NCI-H460 (cell line): ENCODE data around the gene COQ8A. TPM values are rescaled to one million over a fixed set of nuclear protein-coding genes. Genes with fewer than 3 reads are reported as not detected.

ENCODE experiments used
- DNase-seq: peaks from one replicate; pipeline ENCODE4 v3.0.0-alpha.2; 2016; ENCODE audit warnings: low read depth; ENCODE audit errors: extremely low read depth
- polyA plus RNA-seq: library from polyadenylated mRNA; depleted of rRNA; stranded (reverse); fragments of >200 nt; gene quantifications from 2 replicates; pipeline ENCODE4 v1.2.3, GENCODE V29; 2014; cell fraction: nucleus; rRNA removed
- total RNA-seq: library from RNA; depleted of rRNA; stranded (reverse); fragments of >200 nt; shearing (Covaris generic); gene quantifications from 2 replicates; pipeline ENCODE4 v1.2.3, GENCODE V29; 2014; rRNA removed

Gene COQ8A
- 24.7 and 29.0 TPM in 2 replicates for total RNA-seq
- polyA plus RNA-seq = 33.0 and 39.4 TPM in 2 replicates

GRCh38 chr1:226940029-226940805 is at the start of gene COQ8A:
Gene COQ8A, plus strand, starts transcription at chr1:226940294. Its CDS starts 21,092 bp downstream, at chr1:226961386.
- peak; percentile 100 for DNase-seq

- no peak for DNase-seq
Observed at GRCh38 chr1:226890331-226891108, 49.6 kb upstream of the COQ8A start.

- no peak for DNase-seq
Observed at GRCh38 chr1:226891346-226891745, 48.7 kb upstream of the COQ8A start.

DNA sequence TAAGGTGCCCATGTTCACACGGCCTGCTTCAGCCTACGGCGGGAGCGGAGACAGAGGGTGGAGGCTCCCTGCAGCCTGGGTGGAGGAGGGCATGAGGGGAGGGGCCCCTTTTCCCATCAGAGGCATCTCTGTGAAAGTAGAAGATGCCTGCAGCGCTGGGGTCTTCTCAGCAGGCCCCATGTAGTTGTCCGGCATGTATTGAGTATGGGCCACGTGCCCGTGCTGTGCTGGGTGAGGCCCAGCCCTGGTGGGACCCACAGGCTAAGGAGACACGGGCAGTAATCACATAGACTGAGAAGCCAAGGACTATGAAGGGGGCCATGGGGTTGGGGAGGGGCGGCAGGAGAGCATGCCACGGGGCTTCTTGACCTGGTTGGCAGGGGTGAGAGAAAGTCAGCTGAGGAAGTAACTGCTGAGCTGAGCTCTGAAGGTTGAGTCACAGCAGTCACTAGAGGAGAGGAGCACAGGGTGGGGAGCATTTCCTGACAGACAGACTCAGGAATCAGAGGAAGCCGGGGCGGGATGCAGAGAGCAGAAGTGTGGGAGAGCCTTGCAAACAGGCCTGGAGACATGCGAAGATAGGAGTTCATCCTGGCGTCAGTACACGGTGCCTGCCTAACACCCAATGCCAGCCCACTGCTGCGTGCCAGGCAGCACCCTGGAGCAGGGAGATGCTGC is 48.1 kb upstream of the COQ8A start:
- DNase-seq = no peak

GRCh38 chr1:226892524-226892875 is 47.6 kb upstream of the COQ8A start:
- DNase-seq = no peak

- DNase-seq = no peak
Observed at GRCh38 chr1:226893936-226894335, 46.2 kb upstream of the COQ8A start.

DNA sequence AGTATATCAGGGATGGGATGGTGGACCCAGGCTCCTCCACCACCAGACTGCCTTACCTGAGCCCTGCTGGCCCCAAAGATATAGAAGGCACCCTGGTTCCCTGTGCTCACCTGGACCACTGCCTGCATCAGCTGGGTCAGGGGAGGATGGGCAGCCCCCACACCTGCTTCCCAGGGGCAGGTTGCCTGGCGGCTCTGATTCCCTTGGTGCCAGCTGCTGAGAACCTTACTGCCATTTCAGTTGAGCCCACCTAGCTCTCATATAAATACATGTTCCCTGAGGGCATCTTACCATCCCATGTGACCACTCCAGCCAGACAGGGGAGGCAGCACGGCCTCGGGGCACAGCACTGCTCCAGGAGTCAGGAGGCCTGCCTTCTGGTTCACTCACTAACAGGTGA is 45.3 kb upstream of the COQ8A start:
- no peak for DNase-seq

GRCh38 chr1:226895644-226896043 is 44.5 kb upstream of the COQ8A start:
- DNase-seq = no peak

DNA sequence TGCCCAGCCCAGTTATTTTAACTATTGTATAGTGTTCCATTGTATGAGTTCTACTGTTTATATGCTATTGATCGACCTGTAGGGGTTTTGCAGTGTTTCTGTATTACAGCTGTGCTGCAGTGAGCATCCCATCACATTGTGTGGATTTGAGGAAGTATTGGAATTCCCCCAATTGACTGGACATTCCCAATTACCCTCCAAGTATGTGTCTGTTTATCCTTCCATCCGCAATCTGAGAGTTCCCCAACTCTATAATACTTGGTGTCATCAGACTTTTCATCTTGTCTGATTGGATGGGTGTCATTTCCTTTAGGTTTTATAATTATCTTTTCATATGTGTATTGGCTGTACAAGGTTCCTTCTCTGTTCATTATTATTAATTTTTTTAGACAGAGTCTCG is 41.8 kb upstream of the COQ8A start:
- DNase-seq = no peak

DNA sequence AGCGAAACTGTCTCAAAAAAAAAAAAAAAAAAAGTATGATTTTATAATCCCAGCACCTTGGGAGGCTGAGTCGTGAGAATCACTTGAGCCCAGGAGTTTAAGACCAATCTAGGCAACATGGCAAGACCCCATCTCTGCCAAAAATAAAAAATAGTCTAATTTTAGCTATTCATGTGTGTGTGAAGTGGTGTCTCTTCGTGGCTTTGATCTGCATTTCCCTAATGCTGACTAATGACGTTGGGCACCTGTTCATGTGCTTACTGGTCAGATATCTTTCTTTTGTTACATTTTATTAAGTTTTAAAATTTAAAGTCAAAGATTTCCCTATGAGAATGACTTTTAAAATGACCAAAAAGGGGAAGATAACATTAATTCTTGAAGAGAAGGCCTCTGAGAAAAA is 38.7 kb upstream of the COQ8A start:
- no peak for DNase-seq

DNA sequence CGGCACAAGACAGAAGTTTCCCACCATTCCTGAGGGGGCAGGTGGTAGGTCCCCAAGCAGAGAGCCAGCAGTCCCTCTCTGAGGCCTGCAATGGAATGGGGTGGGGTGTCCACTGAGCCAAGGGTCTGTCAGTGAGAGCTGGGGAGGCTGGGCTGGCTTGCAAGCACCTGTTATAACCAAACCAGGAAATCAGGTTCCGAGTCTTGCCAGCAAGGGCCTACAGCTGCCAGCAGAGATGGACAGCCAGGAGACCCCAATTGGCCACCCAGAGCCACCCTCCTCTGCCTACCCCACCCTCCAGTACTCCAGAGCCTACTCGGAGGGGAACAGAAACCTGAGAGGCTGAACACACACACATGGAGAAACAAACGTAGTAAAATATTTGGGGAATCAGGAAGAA is 37.5 kb upstream of the COQ8A start:
- DNase-seq = no peak

- DNase-seq = no peak
Observed at GRCh38 chr1:226903819-226904716, 36.0 kb upstream of the COQ8A start.

- no peak for DNase-seq
Observed at GRCh38 chr1:226904772-226905171, 35.3 kb upstream of the COQ8A start.

DNA sequence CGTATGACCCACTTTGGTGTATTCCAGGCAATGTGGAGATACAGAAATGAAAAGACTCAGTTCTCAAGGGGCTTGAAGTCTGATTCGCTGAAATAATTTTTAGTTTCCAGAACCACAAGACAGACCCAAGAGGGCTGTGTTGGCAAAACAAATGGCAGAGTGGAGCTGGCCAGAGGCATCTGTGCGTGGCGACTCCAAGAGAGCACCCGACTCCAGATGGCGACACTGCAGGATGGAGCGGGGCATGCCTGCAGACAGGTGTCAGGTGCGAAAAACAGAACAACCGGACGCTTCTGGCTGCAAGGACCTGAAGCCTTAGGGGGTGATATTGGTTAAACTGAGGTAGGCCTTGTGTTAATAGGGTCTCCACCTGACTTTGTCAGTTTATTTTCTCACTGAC is 31.7 kb upstream of the COQ8A start:
- no peak for DNase-seq

GRCh38 chr1:226908913-226909312 is 31.2 kb upstream of the COQ8A start:
- DNase-seq = no peak

DNA sequence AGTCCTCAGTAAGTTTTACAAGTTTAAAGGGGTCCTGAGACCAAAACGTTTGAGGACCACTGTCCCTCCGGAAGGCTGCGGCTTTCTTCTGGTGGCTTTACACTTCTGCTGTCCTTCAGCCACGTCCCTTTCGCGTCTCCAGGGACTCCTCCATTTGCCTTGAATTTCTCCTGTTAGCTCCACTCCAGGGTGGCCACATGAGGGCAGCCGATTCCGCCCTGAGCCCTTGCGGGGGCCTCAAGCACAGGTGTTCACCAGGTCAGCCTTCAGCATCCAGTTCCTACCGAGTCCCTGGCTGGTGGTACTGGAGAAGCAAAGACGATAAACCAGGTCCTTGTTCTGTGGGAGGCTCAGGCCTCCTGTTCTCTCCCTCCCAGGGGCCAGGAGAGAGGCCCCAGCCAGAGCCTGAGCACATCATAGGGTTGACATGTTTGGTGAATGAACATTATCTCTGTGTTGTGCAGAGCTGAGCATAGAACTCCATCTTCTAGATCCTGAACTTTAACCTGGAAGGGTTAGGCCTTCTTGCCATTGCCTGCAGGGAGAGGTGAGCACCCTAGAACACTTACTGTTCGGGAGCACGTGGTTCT is 27.4 kb upstream of the COQ8A start:
- DNase-seq = peak; percentile 8

- no peak for DNase-seq
Observed at GRCh38 chr1:226915672-226915995, 24.5 kb upstream of the COQ8A start.

DNA sequence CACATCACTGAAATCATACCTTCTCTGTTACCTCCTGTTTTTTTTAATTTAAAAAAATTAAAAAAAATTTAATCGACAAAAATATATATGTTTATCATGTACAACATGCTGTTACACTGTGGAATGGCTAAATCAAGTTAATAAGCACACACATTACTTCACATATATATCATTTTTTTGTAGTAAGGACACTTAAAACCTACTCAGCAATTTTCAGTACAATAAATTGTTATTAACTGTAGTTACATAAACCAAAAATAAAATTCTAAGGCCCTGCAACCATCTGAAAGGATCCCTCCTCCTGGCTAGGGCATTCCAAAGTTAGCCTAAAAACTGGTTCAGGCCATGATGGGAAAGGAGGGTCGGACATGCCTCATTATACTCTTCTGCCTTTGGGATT is 23.6 kb upstream of the COQ8A start:
- no peak for DNase-seq

DNA sequence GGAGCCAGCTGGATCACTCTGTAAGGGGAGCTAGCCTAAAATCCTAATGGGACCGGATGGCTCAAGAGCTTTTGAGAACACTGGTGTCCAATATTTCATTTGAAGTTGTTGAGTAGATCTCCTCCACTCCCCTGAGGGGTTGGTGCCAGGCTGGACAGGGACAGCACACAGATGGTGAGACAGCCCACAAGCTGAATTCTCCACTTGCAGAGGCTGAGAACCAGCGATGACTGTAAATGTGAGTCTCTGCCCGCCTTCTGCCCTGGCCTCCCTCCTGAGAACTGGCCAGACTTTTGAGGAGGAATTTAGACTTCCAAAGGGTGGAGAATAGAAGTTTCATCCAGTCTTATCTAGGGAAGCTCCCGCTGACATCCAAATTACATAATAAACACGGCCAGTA is 20.5 kb upstream of the COQ8A start:
- no peak for DNase-seq

- DNase-seq = no peak
Observed at GRCh38 chr1:226919995-226920394, 20.1 kb upstream of the COQ8A start.
